ENCODE results near the gene OR2C1.

DNA sequence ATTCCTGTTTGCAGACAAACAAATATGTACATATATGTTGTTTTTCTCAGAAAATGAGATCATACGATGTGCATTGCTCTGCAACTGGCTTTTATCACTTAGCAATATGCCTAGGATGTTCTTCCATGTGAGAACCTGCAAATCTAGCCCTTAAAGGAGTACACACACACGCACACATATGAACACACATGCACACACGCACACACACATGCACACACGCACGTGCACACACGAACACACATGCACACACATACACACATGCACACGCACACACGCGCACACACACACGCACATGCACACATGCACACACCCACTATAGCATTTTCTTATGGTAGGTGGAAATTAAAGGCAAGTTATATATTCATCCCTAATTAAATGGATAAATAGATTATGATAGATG lies 8.1 kb upstream of the OR2C1 start:
- TF ChIP-seq, protein P1, sequence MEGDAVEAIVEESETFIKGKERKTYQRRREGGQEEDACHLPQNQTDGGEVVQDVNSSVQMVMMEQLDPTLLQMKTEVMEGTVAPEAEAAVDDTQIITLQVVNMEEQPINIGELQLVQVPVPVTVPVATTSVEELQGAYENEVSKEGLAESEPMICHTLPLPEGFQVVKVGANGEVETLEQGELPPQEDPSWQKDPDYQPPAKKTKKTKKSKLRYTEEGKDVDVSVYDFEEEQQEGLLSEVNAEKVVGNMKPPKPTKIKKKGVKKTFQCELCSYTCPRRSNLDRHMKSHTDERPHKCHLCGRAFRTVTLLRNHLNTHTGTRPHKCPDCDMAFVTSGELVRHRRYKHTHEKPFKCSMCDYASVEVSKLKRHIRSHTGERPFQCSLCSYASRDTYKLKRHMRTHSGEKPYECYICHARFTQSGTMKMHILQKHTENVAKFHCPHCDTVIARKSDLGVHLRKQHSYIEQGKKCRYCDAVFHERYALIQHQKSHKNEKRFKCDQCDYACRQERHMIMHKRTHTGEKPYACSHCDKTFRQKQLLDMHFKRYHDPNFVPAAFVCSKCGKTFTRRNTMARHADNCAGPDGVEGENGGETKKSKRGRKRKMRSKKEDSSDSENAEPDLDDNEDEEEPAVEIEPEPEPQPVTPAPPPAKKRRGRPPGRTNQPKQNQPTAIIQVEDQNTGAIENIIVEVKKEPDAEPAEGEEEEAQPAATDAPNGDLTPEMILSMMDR (IDR thresholded peaks at IDR 0.05), result no peak
- no peak for TF ChIP-seq EZH2 (IDR thresholded peaks at IDR 0.05; ENCODE audit: borderline replicate concordance, insufficient read depth, low read depth, low read length, poor library complexity, severe bottlenecking)

Data from B cell (primary cell).